Ascending aorta (tissue), 2 donors: ENCODE measurements around the gene GLI1. TPM values are rescaled to one million over a fixed set of nuclear protein-coding genes. Genes with fewer than 3 reads are reported as not detected.
"Not testable (repeated sequence)": the region's sequence is repeated elsewhere in the genome, so short reads cannot be mapped to it uniquely, and the experiment has no call there.

ENCODE experiments used
- DNase-seq, 2 donors: peaks; one replicate each; pipeline ENCODE4 v3.0.0-alpha.2; 2019; ENCODE audit warnings: low spot score in 2 of 2
- H3K27ac ChIP-seq, 2 donors: fragments of 200-600 bp; sonication (generic); one replicate each; pipeline ENCODE4 v1.5.1; 2016 to 2017; ENCODE audit warnings: mild to moderate bottlenecking in 1 of 2
- H3K27me3 ChIP-seq: fragments of 200-600 bp; sonication (generic); one replicate; pipeline ENCODE4 v1.5.1; 2017
- H3K36me3 ChIP-seq, 2 donors: fragments of 200-600 bp; sonication (generic); one replicate each; pipeline ENCODE4 v1.5.1; 2016
- H3K4me1 ChIP-seq, 2 donors: fragments of 200-600 bp; sonication (generic); one replicate each; pipeline ENCODE4 v1.5.1; 2016 to 2017; ENCODE audit warnings: mild to moderate bottlenecking in 1 of 2
- H3K4me3 ChIP-seq, 2 donors: fragments of 200-600 bp; sonication (generic); one replicate each; pipeline ENCODE4 v1.5.1; 2016 to 2017; ENCODE audit warnings: mild to moderate bottlenecking in 1 of 2
- H3K9me3 ChIP-seq, 2 donors: fragments of 200-600 bp; sonication (generic); one replicate each; pipeline ENCODE4 v1.5.1; 2016
- intact Hi-C: fragments of 100-400 bp; cut with DNase I; formaldehyde crosslinking; loops from one replicate; pipeline ENCODE4 v1.15.1; 2023
- total RNA-seq: library from RNA; depleted of rRNA; stranded (reverse); fragments of >200 nt; gene quantifications from one replicate; pipeline ENCODE4 v1.1.0, GENCODE V29; 2016
- TF ChIP-seq, protein P1 (sequence below), 3 experiments: fragments of 200-600 bp in 2 of 3; fragments of 450-650 bp in 1 of 3; sonication (generic) in 2 of 3; IDR thresholded peaks; one replicate each; pipeline ENCODE4 v1.5.1; 2016 to 2019; ENCODE audit warnings: antibody characterized with exemption in 3 of 3, mild to moderate bottlenecking in 1 of 3, moderate library complexity in 1 of 3

The GLI1 gene
- total RNA-seq, 1 donor from 2014 or later = 2.8 TPM

- no peak for DNase-seq
- H3K4me1 ChIP-seq = no peaks in the 10 kb centered on the region
- no peaks in the 10 kb centered on the region for H3K9me3 ChIP-seq
- H3K27ac ChIP-seq = no peak overlapping the region
- no peak overlapping the region for H3K4me3 ChIP-seq
- peaks cover 65 to 73% of the 10 kb centered on the region in 2 donors for H3K36me3 ChIP-seq
- no peaks in the 10 kb centered on the region for H3K27me3 ChIP-seq
- TF ChIP-seq, protein P1, sequence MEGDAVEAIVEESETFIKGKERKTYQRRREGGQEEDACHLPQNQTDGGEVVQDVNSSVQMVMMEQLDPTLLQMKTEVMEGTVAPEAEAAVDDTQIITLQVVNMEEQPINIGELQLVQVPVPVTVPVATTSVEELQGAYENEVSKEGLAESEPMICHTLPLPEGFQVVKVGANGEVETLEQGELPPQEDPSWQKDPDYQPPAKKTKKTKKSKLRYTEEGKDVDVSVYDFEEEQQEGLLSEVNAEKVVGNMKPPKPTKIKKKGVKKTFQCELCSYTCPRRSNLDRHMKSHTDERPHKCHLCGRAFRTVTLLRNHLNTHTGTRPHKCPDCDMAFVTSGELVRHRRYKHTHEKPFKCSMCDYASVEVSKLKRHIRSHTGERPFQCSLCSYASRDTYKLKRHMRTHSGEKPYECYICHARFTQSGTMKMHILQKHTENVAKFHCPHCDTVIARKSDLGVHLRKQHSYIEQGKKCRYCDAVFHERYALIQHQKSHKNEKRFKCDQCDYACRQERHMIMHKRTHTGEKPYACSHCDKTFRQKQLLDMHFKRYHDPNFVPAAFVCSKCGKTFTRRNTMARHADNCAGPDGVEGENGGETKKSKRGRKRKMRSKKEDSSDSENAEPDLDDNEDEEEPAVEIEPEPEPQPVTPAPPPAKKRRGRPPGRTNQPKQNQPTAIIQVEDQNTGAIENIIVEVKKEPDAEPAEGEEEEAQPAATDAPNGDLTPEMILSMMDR (IDR thresholded peaks at IDR 0.05) = no peak
- intact Hi-C loops = no loop called here
These were observed 51.6 kb downstream of the GLI1 start for GRCh38 chr12:57511161-57511560.

GRCh38 chr12:57511588-57512325 lies 52.2 kb downstream of the GLI1 start:
- no peak for DNase-seq
- Histone ChIP-seq H3K9me3 (no peaks in the 10 kb centered on the region), H3K4me1 (no peaks in the 10 kb centered on the region), H3K4me3 (no peak overlapping the region), H3K27me3 (no peaks in the 10 kb centered on the region), H3K27ac (no peak overlapping the region), H3K36me3 (peaks cover 66 to 74% of the 10 kb centered on the region in 2 donors)
- intact Hi-C loops = no loop called here
- TF ChIP-seq, protein P1 (IDR thresholded peaks at IDR 0.05) = no peak

- Histone ChIP-seq H3K27ac (no peak overlapping the region), H3K27me3 (no peaks in the 10 kb centered on the region), H3K9me3 (no peaks in the 10 kb centered on the region), H3K36me3 (peaks cover 72 to 82% of the 10 kb centered on the region in 2 donors), H3K4me1 (peaks cover 1 to 5% of the 10 kb centered on the region in 2 donors), H3K4me3 (no peak overlapping the region)
- DNase-seq = no peak
- intact Hi-C loops = no loop called here
- TF ChIP-seq, protein P1 (IDR thresholded peaks at IDR 0.05) = no peak
These were observed 53.1 kb downstream of the GLI1 start for GRCh38 chr12:57512665-57513064.

DNA sequence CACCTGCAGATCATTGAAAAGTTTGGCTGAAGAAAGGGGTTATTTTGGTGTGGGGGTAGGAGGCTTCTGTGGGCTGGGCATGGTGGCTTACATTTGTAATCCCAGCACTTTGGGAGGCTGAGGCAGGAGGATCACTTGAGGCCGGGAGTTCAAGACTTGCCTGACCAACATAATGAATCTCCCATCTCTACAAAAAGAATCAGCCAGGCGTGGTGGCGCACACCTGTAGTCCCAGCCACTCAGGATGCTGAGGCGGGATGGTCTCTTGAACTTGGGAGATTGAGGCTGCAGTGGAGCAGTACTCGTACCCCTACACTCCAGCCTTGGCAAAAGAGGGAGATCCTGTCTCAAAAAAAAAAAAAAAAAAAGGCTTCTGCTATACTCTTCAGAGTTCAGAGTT lies 53.7 kb downstream of the GLI1 start:
- H3K36me3 ChIP-seq = peaks cover 70 to 82% of the 10 kb centered on the region in 2 donors
- no peaks in the 10 kb centered on the region for H3K9me3 ChIP-seq
- TF ChIP-seq, protein P1 (IDR thresholded peaks at IDR 0.05) = no peak
- no peaks in the 10 kb centered on the region for H3K27me3 ChIP-seq
- peaks cover 5 to 11% of the 10 kb centered on the region in 2 donors for H3K4me1 ChIP-seq
- intact Hi-C loops = no loop called here
- no peak overlapping the region for H3K4me3 ChIP-seq
- no peak overlapping the region for H3K27ac ChIP-seq
- DNase-seq = no peak

DNA sequence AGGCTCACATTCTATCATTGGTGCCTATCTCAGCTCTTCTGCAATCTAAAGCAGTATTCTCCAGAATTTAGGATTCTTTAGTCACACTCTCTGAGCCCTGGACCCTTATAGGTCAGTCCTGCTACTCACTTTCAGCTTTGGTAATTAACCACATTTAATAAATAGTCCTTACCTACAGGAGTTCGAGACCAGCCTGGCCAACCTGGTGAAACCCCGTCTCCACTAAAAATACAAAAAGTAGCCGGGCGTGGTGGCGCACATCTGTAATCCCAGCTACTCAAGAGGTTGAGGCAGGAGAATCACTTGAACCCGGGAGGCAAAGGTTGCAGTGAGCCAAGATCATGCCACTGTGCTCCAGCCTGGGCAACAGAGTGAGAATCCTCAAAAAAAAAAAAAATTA lies 54.1 kb downstream of the GLI1 start:
- H3K27ac ChIP-seq, H3K9me3 ChIP-seq, DNase-seq, H3K4me3 ChIP-seq, intact Hi-C loops, H3K27me3 ChIP-seq: not testable (repeated sequence)
- Histone ChIP-seq H3K36me3 (peaks cover 70 to 82% of the 10 kb centered on the region in 2 donors), H3K4me1 (peaks cover 9 to 15% of the 10 kb centered on the region in 2 donors)

DNA sequence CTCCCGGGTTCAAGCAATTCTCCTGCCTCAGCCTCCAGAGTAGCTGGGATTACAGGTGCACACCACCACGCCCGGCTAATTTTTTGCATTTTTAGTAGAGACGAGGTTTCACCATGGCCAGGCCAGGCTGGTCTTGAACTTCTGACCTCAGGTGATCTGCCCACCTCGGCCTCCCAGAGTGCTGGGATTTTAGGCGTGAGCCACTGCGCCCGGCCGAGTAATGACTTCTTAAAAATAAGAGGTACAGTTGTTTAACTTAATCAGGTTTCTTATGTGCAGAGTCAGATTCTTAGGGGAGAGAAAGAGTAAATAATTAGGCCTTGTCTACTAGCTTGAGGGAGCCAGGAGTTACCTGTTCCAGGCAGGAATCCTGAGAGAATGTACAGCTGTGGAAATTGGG lies 54.7 kb downstream of the GLI1 start:
- intact Hi-C loops, H3K27me3 ChIP-seq, H3K9me3 ChIP-seq, H3K27ac ChIP-seq, DNase-seq, H3K4me3 ChIP-seq: not testable (repeated sequence)
- Histone ChIP-seq H3K36me3 (peaks cover 70 to 76% of the 10 kb centered on the region in 2 donors), H3K4me1 (peaks cover 13 to 21% of the 10 kb centered on the region in 2 donors)
